ENCODE results near the gene KIF19.

The KIF19 gene

GRCh38 chr17:74345433-74346241, 19.6 kb downstream of the KIF19 start:
- ATAC-seq: no peak
- TF ChIP-seq GLIS3 (CRISPR knock-in tag; IDR thresholded peaks at IDR 0.05) (no peak), ISL1 (CRISPR knock-in tag; IDR thresholded peaks at IDR 0.05) (no peak), OSR1 (CRISPR knock-in tag; IDR thresholded peaks at IDR 0.05) (no peak), CSRNP3 (CRISPR knock-in tag; IDR thresholded peaks at IDR 0.05) (no peak), ZFP3 (CRISPR knock-in tag; IDR thresholded peaks at IDR 0.05) (no peak), BACH2 (CRISPR knock-in tag; IDR thresholded peaks at IDR 0.05; ENCODE audit: borderline replicate concordance) (no peak), ARNTL (CRISPR knock-in tag; IDR thresholded peaks at IDR 0.05; ENCODE audit: borderline replicate concordance, low read depth) (no peak), ZFP30 (CRISPR knock-in tag; IDR thresholded peaks at IDR 0.05) (no peak), TOX (CRISPR knock-in tag; IDR thresholded peaks at IDR 0.05; ENCODE audit: borderline replicate concordance) (no peak), ESRRG (CRISPR knock-in tag; IDR thresholded peaks at IDR 0.05) (no peak), ZC3H10 (CRISPR knock-in tag; IDR thresholded peaks at IDR 0.05) (no peak), TCF4 (CRISPR knock-in tag; IDR thresholded peaks at IDR 0.05; ENCODE audit: borderline replicate concordance) (no peak), SNAI2 (CRISPR knock-in tag; IDR thresholded peaks at IDR 0.05) (no peak), ZNF565 (CRISPR knock-in tag; conservative IDR thresholded peaks at IDR 0.05; ENCODE audit: low read depth) (no peak), CREB5 (CRISPR knock-in tag; IDR thresholded peaks at IDR 0.05; ENCODE audit: low read depth) (no peak)

DNA sequence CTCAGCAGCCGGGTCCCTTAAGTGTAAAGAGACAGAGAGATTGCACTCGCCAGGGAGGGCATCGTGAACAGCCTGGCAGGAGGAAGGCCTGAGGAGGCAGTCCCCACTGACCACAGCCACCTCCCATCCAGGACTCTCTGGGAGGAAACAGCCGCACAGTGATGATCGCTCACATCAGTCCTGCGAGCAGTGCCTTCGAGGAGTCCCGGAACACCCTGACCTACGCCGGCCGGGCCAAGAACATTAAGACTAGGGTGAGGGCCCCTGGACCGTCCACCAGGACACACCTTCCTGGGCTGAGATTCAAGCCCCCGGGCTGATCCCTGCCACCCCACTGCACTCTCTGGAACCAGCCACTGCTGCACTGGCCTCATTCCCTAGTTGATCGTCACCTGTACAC, 21.6 kb downstream of the KIF19 start:
- no peak for TF ChIP-seq SNAI2 (CRISPR knock-in tag; IDR thresholded peaks at IDR 0.05)
- ATAC-seq: no peak

DNA sequence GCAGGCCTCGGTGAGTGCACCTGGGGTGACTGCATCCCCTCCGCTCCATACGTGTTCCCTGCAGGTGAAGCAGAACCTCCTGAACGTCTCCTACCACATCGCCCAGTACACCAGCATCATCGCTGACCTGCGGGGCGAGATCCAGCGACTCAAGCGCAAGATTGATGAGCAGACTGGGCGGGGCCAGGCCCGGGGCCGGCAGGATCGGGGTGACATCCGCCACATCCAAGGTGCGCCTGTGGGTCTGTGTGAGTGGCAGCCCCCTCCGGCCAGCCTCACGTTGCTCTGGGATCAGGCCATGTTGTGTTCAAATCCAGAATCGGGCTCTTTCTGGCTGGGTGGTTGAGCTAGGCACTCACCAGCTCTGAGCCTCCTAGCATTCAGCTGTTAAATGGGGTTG, 23.1 kb downstream of the KIF19 start:
- no peak for TF ChIP-seq ZNF70 (CRISPR knock-in tag; IDR thresholded peaks at IDR 0.05)
- no peak for TF ChIP-seq OSR1 (CRISPR knock-in tag; IDR thresholded peaks at IDR 0.05)
- TF ChIP-seq POU6F1 (CRISPR knock-in tag; IDR thresholded peaks at IDR 0.05; ENCODE audit: borderline replicate concordance, low read depth): no peak
- no peak for TF ChIP-seq TOX (CRISPR knock-in tag; IDR thresholded peaks at IDR 0.05; ENCODE audit: borderline replicate concordance)
- no peak for TF ChIP-seq ESRRG (CRISPR knock-in tag; IDR thresholded peaks at IDR 0.05)
- TF ChIP-seq GLIS3 (CRISPR knock-in tag; IDR thresholded peaks at IDR 0.05): no peak
- no peak for TF ChIP-seq RARB (CRISPR knock-in tag; IDR thresholded peaks at IDR 0.05)
- TF ChIP-seq ZNF565 (CRISPR knock-in tag; conservative IDR thresholded peaks at IDR 0.05; ENCODE audit: low read depth): no peak
- no peak for TF ChIP-seq ZC3H10 (CRISPR knock-in tag; IDR thresholded peaks at IDR 0.05)
- TF ChIP-seq ZFP3 (CRISPR knock-in tag; IDR thresholded peaks at IDR 0.05): no peak
- TF ChIP-seq CSDC2 (CRISPR knock-in tag; IDR thresholded peaks at IDR 0.05): no peak
- no peak for TF ChIP-seq CSRNP3 (CRISPR knock-in tag; IDR thresholded peaks at IDR 0.05)
- TF ChIP-seq, protein P1, sequence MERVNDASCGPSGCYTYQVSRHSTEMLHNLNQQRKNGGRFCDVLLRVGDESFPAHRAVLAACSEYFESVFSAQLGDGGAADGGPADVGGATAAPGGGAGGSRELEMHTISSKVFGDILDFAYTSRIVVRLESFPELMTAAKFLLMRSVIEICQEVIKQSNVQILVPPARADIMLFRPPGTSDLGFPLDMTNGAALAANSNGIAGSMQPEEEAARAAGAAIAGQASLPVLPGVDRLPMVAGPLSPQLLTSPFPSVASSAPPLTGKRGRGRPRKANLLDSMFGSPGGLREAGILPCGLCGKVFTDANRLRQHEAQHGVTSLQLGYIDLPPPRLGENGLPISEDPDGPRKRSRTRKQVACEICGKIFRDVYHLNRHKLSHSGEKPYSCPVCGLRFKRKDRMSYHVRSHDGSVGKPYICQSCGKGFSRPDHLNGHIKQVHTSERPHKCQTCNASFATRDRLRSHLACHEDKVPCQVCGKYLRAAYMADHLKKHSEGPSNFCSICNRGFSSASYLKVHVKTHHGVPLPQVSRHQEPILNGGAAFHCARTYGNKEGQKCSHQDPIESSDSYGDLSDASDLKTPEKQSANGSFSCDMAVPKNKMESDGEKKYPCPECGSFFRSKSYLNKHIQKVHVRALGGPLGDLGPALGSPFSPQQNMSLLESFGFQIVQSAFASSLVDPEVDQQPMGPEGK (CRISPR knock-in tag; IDR thresholded peaks at IDR 0.05; ENCODE audit: borderline replicate concordance): no peak
- no peak for TF ChIP-seq ISL1 (CRISPR knock-in tag; IDR thresholded peaks at IDR 0.05)
- ATAC-seq: no peak
